Stomach (tissue), 9 donors: ENCODE results near the gene PLD3. TPM values are rescaled to one million over a fixed set of nuclear protein-coding genes. Genes with fewer than 3 reads are reported as not detected.
"Not testable (repeated sequence)": the region's sequence is repeated elsewhere in the genome, so short reads cannot be mapped to it uniquely, and the experiment has no call there.

Experiments used
- DNase-seq, 2 donors: peaks; one replicate each; pipeline versions ENCODE4 v3.0.0 to v3.0.0-alpha.2; 2013 to 2019
- H3K27ac ChIP-seq, 5 donors: fragments of 200-600 bp in 4 of 5; sonication (generic) in 4 of 5; one replicate each; pipeline ENCODE4 v1.5.1; 2013 to 2019; ENCODE audit warnings: mild to moderate bottlenecking in 1 of 5, moderate library complexity in 1 of 5
- H3K27me3 ChIP-seq, 3 donors: fragments of 200-600 bp; sonication (generic); one replicate each; pipeline ENCODE4 v1.5.1; 2017 to 2019; ENCODE audit warnings: mixed run types in 1 of 3
- H3K36me3 ChIP-seq, 4 donors: fragments of 200-600 bp; sonication (generic); 1 replicate in 3 of 4; 2 replicates in 1 of 4; pipeline ENCODE4 v1.5.1; 2016 to 2019
- H3K4me1 ChIP-seq, 4 donors: fragments of 200-600 bp; sonication (generic); one replicate each; pipeline ENCODE4 v1.5.1; 2016 to 2019
- H3K4me3 ChIP-seq, 4 donors: fragments of 200-600 bp; sonication (generic) in 3 of 4; one replicate each; pipeline ENCODE4 v1.5.1; 2016 to 2019; ENCODE audit warnings: mild to moderate bottlenecking in 1 of 4
- H3K9me3 ChIP-seq, 4 donors: fragments of 200-600 bp; sonication (generic); one replicate each; pipeline ENCODE4 v1.5.1; 2016 to 2019
- CTCF ChIP-seq, 7 experiments: fragments of 450-650 bp in 4 of 7; fragments of 200-600 bp in 3 of 7; sonication (generic) in 3 of 7; IDR thresholded peaks; one replicate each; pipeline ENCODE4 v1.5.1; 2016 to 2019; ENCODE audit warnings: antibody characterized with exemption in 7 of 7, control low read depth in 2 of 7, mild to moderate bottlenecking in 1 of 7
- EP300 ChIP-seq: sonication (generic); formaldehyde crosslinking; IDR thresholded peaks from one replicate; pipeline ENCODE4 v1.6.1; 2017; ENCODE audit warnings: antibody characterized with exemption
- POLR2A ChIP-seq, 4 donors: fragments of 450-650 bp; IDR thresholded peaks; one replicate each; pipeline ENCODE4 v1.6.1; 2016; ENCODE audit warnings: antibody characterized with exemption in 4 of 4, control low read depth in 2 of 4, mild to moderate bottlenecking in 1 of 4, moderate library complexity in 1 of 4
- POLR2AphosphoS5 ChIP-seq, 3 donors: sonication (generic); formaldehyde crosslinking; IDR thresholded peaks; one replicate each; pipeline ENCODE4 v1.6.1; 2016; ENCODE audit warnings: antibody characterized with exemption in 3 of 3
- WGBS, 5 donors: extraction: QIAGEN DNeasy Blood & Tissue Kit in 3 of 5; methylation state at CpG; one replicate each; pipeline versions ENCODE4 v1.1.5 to v1.1.7; 2013 to 2018; 5-methylcytosine and 5-hydroxymethylcytosine counted together
- intact Hi-C: fragments of 100-400 bp; cut with DNase I; formaldehyde crosslinking; loops from one replicate; pipeline ENCODE4 v1.15.1; 2023; ENCODE audit warnings: low total_unique reads
- polyA plus RNA-seq, 3 donors: library from polyadenylated mRNA; stranded (reverse); fragments of 200-250 nt; gene quantifications; one replicate each; pipeline ENCODE4 v1.2.3, GENCODE V29; 2013
- total RNA-seq, 5 donors: library from RNA; depleted of rRNA; stranded (reverse); fragments of >200 nt; gene quantifications; one replicate each; pipeline versions ENCODE4 v1.1.0 to v1.2.3, GENCODE V29; 2014 to 2016
- donor health status: healthy with polysubstance abuse.
- donor health status: Bipolar disorder and iron deficiency.
- donor health status: healthy.

PLD3 gene
- total and polyA plus RNA-seq, 8 donors = 58.8 to 273 (median 145) TPM

GRCh38 chr19:40407714-40408597 lies 59.5 kb downstream of the PLD3 start:
- Histone ChIP-seq H3K36me3 (no peaks in the 10 kb centered on the region), H3K4me1 (peaks cover 0 to 29% (median 23%) of the 10 kb centered on the region in 4 donors), H3K4me3 (no peak overlapping the region), H3K27me3 (no peaks in the 10 kb centered on the region), H3K9me3 (no peaks in the 10 kb centered on the region), H3K27ac (no peak overlapping the region)
- TF ChIP-seq EP300 = no peak
- TF ChIP-seq CTCF (IDR thresholded peaks at IDR 0.05) = no peak
- no peak for TF ChIP-seq POLR2AphosphoS5 (IDR thresholded peaks at IDR 0.05)
- no peak for TF ChIP-seq POLR2A (IDR thresholded peaks at IDR 0.05)
- no peak for DNase-seq
- 41 to 52% (median 42%) methylated on average over 17 to 22 of the region's 22 CpGs for WGBS, 5 donors
- intact Hi-C loops = no loop called here

GRCh38 chr19:40408598-40408925 lies 60.1 kb downstream of the PLD3 start:
- H3K27me3 ChIP-seq, H3K27ac ChIP-seq, intact Hi-C loops, DNase-seq, H3K9me3 ChIP-seq, H3K4me3 ChIP-seq, H3K36me3 ChIP-seq: not testable (repeated sequence)
- H3K4me1 ChIP-seq = peaks cover 0 to 23% (median 18%) of the 10 kb centered on the region in 4 donors
- 87 to 90% (median 89%) methylated on average over 8 of the region's 8 CpGs; no CpG with 5 or more reads in 1 of the 5 donors for WGBS, 5 donors

GRCh38 chr19:40410030-40410389 lies 61.5 kb downstream of the PLD3 start:
- TF ChIP-seq POLR2A (IDR thresholded peaks at IDR 0.05) (no peak), POLR2AphosphoS5 (IDR thresholded peaks at IDR 0.05) (no peak), CTCF (IDR thresholded peaks at IDR 0.05) (no peak), EP300 (no peak)
- no peaks in the 10 kb centered on the region for H3K27me3 ChIP-seq
- intact Hi-C loops = no loop called here
- peaks cover 0 to 17% (median 11%) of the 10 kb centered on the region in 4 donors for H3K4me1 ChIP-seq
- no peak overlapping the region for H3K4me3 ChIP-seq
- no peaks in the 10 kb centered on the region for H3K9me3 ChIP-seq
- DNase-seq = no peak
- H3K36me3 ChIP-seq = no peaks in the 10 kb centered on the region
- 60 to 80% (median 76%) methylated on average over 5 to 9 of the region's 9 CpGs for WGBS, 5 donors
- H3K27ac ChIP-seq = no peak overlapping the region

- TF ChIP-seq POLR2A (IDR thresholded peaks at IDR 0.05) = no peak
- TF ChIP-seq POLR2AphosphoS5 (IDR thresholded peaks at IDR 0.05) = no peak
- no peak for TF ChIP-seq CTCF (IDR thresholded peaks at IDR 0.05)
- no peak for TF ChIP-seq EP300
- WGBS, 5 donors = 49 to 62% (median 54%) methylated on average over 13 to 16 of the region's 16 CpGs
- no peaks in the 10 kb centered on the region for H3K36me3 ChIP-seq
- H3K4me1 ChIP-seq = peaks cover 0 to 17% (median 11%) of the 10 kb centered on the region in 4 donors
- no peaks in the 10 kb centered on the region for H3K9me3 ChIP-seq
- intact Hi-C loops = no loop called here
- DNase-seq = no peak
- H3K27me3 ChIP-seq = no peaks in the 10 kb centered on the region
- H3K4me3 ChIP-seq = no peak overlapping the region
- H3K27ac ChIP-seq = peak overlapping the region in 3 of 5 donors; percentile 31 to 60 (median 56)
These were observed 62.8 kb downstream of the PLD3 start for GRCh38 chr19:40411125-40411842.
